Effector memory CD8-positive, alpha-beta T cell (primary cell): ENCODE data around the gene MYCT1.

Experiments used
- ATAC-seq: fragments of 150-1000 bp; cut with Tn5 transposase; replicated peaks from 2 replicates; pipeline ENCODE4 v1.10.0; 2021; ENCODE audit warnings: mild to moderate bottlenecking, moderate library complexity
- DNase-seq, 3 experiments: peaks; one replicate each; pipeline ENCODE4 v3.0.0; 2021
- H3K27ac Mint-ChIP-seq, 2 donors: one replicate each; pipeline ENCODE4 v1.8.0; 2022; ENCODE audit warnings: mild to moderate bottlenecking in 2 of 2, mixed read lengths in 2 of 2, moderate library complexity in 2 of 2
- H3K27me3 Mint-ChIP-seq, 2 donors: one replicate each; pipeline ENCODE4 v1.8.0; 2022; ENCODE audit warnings: mixed read lengths in 2 of 2
- H3K36me3 Mint-ChIP-seq: one replicate; pipeline ENCODE4 v1.8.0; 2022; ENCODE audit warnings: mild to moderate bottlenecking, moderate library complexity, mixed read lengths; ENCODE audit not compliant: insufficient read depth
- H3K4me1 Mint-ChIP-seq, 2 donors: one replicate each; pipeline ENCODE4 v1.8.0; 2022; ENCODE audit warnings: low read depth in 2 of 2, mixed read lengths in 2 of 2
- H3K4me3 Mint-ChIP-seq, 2 donors: one replicate each; pipeline ENCODE4 v1.8.0; 2022; ENCODE audit warnings: mild to moderate bottlenecking in 2 of 2, mixed read lengths in 2 of 2, moderate library complexity in 2 of 2
- H3K9me3 Mint-ChIP-seq, 2 donors: one replicate each; pipeline ENCODE4 v1.8.0; 2022; ENCODE audit warnings: mixed read lengths in 2 of 2

MYCT1 gene

DNA sequence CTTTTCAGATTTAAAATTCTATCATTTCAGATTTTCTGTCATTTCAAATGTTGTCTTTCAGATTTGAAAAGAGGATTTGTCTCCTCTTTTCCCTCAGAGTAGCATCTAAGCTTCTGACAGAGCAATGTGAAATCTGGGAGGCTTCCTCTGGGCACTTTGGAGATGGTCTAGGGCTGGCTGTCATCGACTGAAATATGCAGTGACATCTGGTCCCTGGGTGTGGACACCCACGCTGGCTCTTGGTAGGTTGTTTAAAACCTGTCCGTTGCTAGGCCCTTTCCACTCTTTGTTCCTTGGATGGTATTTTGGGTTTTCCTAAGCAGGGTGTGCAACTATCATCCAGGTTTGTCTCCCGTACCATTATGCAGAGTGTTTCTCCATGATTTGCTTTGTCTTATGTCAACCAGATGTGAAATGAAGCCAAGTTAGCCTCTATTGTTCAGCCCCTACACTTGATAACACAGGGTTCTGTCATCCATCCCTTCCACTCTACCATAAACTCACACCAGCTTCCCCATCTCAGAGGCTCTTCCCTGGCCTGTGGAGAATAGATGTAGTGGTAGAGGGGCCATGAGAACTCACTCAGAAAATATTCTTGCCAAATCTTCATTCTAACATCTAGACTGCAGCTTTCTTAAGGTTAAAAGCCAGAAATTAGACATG lies 47.9 kb downstream of the MYCT1 start:
- Mint-ChIP-seq H3K9me3 (no peaks in the 10 kb centered on the region), H3K4me3 (no peak overlapping the region), H3K4me1 (peaks cover 0 to 2% of the 10 kb centered on the region in 2 donors), H3K27ac (no peak overlapping the region), H3K36me3 (no peaks in the 10 kb centered on the region), H3K27me3 (peaks cover 31 to 52% of the 10 kb centered on the region in 2 donors)
- DNase-seq, result no peak
- no peak for ATAC-seq

DNA sequence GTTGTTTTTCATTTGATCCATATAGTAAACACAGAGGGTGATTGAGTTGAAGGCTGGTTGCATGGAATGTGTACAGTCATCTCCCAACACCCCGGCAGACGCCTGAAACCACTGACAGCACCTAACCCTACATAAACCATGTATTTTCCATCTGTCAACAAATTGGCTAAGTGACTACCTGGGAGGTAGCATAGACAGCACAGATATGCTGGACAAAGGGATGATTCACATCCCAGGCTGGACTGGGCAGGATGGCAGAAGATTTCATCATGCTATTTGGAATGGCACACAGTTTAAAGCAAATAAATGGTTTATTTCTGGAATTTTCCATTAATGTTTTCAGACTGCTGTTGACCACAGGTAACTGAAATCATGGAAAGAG lies 48.5 kb downstream of the MYCT1 start:
- DNase-seq, result no peak
- Mint-ChIP-seq H3K27ac (no peak overlapping the region), H3K36me3 (no peaks in the 10 kb centered on the region), H3K4me3 (no peak overlapping the region), H3K9me3 (no peaks in the 10 kb centered on the region), H3K4me1 (peaks cover 0 to 2% of the 10 kb centered on the region in 2 donors), H3K27me3 (peaks cover 28 to 52% of the 10 kb centered on the region in 2 donors)
- ATAC-seq, result no peak

DNA sequence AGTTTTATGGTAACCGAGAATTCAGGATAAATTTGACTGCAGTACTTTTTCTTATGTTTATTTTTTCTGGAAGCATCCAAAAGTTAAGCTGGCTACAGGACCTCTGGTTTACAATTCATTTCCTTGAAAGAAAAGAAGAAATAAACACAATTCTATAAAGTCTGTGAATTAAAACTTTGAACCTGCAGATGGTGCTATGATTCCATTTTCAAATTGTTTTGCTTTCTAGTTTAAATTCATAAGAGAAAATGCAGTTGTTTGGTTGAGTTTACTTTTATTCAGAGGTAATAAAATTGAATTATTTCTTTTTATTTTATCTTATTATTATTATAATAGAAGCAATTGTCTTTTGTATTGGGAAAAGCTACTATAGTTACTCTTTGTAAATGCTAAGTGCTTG lies 51.1 kb downstream of the MYCT1 start:
- DNase-seq (no peak), ATAC-seq (no peak)
- Mint-ChIP-seq H3K36me3 (no peaks in the 10 kb centered on the region), H3K27me3 (peaks cover 13 to 31% of the 10 kb centered on the region in 2 donors), H3K4me1 (no peaks in the 10 kb centered on the region), H3K9me3 (no peaks in the 10 kb centered on the region), H3K27ac (no peak overlapping the region), H3K4me3 (no peak overlapping the region)

DNA sequence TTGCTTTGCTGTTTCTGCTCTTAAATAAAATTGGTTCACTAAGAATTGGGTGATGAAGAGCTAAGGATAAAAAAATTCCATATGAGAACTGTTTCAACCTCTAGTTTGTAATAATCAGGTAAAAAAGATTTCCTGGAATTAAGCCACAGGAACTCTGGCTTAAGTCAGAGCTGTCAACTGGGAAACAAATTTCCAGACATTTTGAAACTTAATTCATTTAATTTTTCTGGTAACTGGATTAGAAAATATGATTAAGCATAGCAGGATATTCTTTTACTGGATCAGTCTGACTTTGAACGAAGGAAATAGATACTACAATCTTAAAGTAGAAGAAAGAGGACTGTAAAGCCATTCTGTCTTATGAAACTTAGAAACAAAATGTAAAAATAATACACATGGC lies 51.6 kb downstream of the MYCT1 start:
- no peak for ATAC-seq
- Mint-ChIP-seq H3K9me3 (no peaks in the 10 kb centered on the region), H3K36me3 (no peaks in the 10 kb centered on the region), H3K27ac (no peak overlapping the region), H3K27me3 (peaks cover 12 to 26% of the 10 kb centered on the region in 2 donors), H3K4me1 (no peaks in the 10 kb centered on the region), H3K4me3 (no peak overlapping the region)
- DNase-seq, result no peak

DNA sequence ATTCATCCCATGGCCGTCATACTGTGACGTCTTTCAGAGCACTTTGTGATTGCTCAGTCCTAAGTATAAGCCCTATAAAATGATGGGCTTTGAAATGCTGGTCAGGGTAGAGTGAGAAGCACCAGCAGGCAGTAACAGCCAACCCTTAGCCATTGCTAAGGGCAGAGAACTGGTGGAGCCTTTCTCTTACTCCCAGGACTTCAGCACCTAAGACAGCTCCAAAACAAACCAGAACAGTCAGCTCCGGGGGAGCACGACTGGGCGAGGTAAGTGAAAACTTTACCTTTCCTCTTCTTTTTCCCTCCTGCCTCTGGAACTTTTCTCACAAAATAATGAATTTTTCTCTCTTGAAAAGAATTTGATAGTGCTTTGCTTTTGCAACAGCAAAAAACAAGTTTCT lies 53.0 kb downstream of the MYCT1 start, which contains the start of gene VIP:
Gene VIP (plus strand): TSS at position 104 of the 400 bp plus-strand sequence. CDS start 1,381 bp downstream, outside the sequence.
- Mint-ChIP-seq H3K36me3 (no peaks in the 10 kb centered on the region), H3K27ac (no peak within 1 kb of the TSS), H3K9me3 (no peaks in the 10 kb centered on the region), H3K27me3 (peaks cover 12 to 13% of the 10 kb centered on the region in 2 donors), H3K4me1 (no peaks in the 10 kb centered on the region), H3K4me3 (no peak within 1 kb of the TSS)
- ATAC-seq (no peak), DNase-seq (no peak)

DNA sequence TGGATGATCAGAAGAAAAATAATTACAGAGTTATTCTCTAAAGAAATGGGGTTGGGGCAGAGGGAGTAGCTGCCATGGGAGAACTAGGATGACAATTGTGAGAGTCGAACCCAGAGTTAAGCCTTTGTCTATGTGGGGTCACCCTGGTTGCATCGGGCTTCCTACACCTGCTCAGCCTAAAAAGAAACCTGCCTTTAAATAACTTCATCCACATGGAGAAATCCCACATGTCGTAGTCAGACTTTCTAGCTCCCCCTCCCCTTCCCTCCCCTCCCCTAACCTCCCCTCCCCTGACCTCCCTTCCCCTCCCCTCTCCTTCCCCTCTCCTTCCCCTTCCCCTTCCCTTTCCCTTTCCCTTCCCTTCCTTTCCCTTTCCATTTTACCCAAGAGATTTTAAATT lies 67.6 kb downstream of the MYCT1 start:
- no peaks in the 10 kb centered on the region for H3K4me1 Mint-ChIP-seq
- no peak overlapping the region for H3K4me3 Mint-ChIP-seq
- H3K36me3 Mint-ChIP-seq, result no peaks in the 10 kb centered on the region
- DNase-seq, result no peak
- no peak for ATAC-seq
- peaks cover 7 to 22% of the 10 kb centered on the region in 2 donors for H3K27me3 Mint-ChIP-seq
- H3K27ac Mint-ChIP-seq, result no peak overlapping the region
- H3K9me3 Mint-ChIP-seq, result no peaks in the 10 kb centered on the region

DNA sequence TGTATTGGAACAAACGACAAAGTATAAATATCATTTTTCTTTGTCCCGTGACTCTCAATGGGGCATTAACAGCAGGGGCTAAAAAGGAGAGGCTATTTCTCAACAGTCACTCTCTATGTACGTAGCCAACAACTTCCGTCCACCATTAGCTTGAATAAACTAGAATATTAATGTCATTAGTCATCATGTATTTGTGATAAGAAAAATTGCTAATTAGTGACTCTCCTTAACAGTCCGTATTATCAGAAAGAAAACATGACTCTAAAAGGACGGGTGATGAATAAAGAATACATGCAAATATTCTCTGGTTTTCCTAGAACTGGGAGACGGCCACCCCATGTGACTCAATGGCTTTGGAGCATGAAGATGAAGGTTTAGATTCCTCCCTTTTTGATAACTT lies 71.5 kb downstream of the MYCT1 start:
- H3K9me3 Mint-ChIP-seq, result no peaks in the 10 kb centered on the region
- H3K36me3 Mint-ChIP-seq, result no peaks in the 10 kb centered on the region
- peaks cover 15 to 17% of the 10 kb centered on the region in 2 donors for H3K27me3 Mint-ChIP-seq
- no peaks in the 10 kb centered on the region for H3K4me1 Mint-ChIP-seq
- H3K27ac Mint-ChIP-seq, result no peak overlapping the region
- no peak for ATAC-seq
- H3K4me3 Mint-ChIP-seq, result no peak overlapping the region
- no peak for DNase-seq

DNA sequence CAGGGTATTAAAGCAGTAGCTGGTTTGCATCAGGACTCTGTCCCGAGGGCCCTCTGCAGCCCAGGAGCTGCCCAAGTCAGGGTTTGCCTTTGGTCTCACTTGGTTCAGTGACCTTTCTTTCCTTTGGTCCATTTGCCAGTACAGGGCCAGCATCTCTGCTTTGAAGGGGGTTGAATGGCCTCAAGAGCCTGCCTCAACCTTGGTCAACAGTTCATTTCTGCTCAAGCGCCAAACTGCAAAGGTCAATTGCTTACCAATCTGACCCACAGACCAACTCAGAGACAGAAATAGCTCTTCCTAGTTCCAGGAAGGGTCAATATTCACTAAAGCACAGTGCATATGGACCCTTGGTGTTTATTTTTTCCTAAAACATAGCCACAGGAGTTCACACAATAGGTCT lies 72.3 kb downstream of the MYCT1 start:
- no peaks in the 10 kb centered on the region for H3K9me3 Mint-ChIP-seq
- no peaks in the 10 kb centered on the region for H3K36me3 Mint-ChIP-seq
- peaks cover 15 to 17% of the 10 kb centered on the region in 2 donors for H3K27me3 Mint-ChIP-seq
- no peak overlapping the region for H3K27ac Mint-ChIP-seq
- no peaks in the 10 kb centered on the region for H3K4me1 Mint-ChIP-seq
- no peak overlapping the region for H3K4me3 Mint-ChIP-seq
- ATAC-seq (no peak), DNase-seq (no peak)

DNA sequence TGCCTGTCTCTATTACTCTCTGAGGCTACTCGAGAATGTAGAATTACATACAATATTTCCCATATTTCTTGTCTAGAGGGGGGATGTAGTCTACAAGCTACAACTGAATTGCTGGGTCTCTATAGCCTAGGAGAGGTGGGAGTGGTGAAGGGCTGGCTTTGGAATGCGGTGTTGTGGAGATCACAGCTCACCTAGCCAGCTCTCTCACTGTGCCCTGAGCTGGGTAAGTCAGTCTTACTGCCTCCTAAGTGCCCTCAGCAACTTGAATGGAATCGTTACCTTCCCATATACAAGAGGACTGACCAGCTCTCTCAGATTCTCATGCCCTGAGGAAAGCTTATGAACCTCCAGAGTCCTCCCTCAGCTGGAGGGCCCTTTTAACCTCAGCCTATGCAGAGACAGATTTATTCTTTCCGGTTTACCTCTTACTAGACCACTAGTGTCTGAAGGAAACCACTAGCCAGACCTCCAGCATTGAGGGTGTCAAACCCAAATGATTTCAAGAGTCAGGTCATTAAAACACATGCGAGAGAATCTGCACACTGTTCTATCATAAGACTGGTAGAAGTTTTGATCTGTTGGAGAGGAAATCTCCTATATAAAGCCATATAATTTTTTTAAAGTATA lies 73.5 kb downstream of the MYCT1 start:
- ATAC-seq (no peak), DNase-seq (no peak)
- H3K4me1 Mint-ChIP-seq, result no peaks in the 10 kb centered on the region

More for the DNA sequence above, 73.5 kb downstream of the MYCT1 start:
- H3K36me3 Mint-ChIP-seq, result no peaks in the 10 kb centered on the region
- H3K27me3 Mint-ChIP-seq, result peaks cover 9% of the 10 kb centered on the region in 2 donors
- no peaks in the 10 kb centered on the region for H3K9me3 Mint-ChIP-seq
- no peak overlapping the region for H3K4me3 Mint-ChIP-seq
- no peak overlapping the region for H3K27ac Mint-ChIP-seq
